ENCODE measurements around the gene EIF4EBP2. TPM values are rescaled to one million over a fixed set of nuclear protein-coding genes. Genes with fewer than 3 reads are reported as not detected.

EIF4EBP2 gene
- total and polyA plus RNA-seq, 2 of the 13 experiments (the other 11 are each of a cell fraction or from before 2014, with no cell fraction given): 16.9 to 22.0 TPM

DNA sequence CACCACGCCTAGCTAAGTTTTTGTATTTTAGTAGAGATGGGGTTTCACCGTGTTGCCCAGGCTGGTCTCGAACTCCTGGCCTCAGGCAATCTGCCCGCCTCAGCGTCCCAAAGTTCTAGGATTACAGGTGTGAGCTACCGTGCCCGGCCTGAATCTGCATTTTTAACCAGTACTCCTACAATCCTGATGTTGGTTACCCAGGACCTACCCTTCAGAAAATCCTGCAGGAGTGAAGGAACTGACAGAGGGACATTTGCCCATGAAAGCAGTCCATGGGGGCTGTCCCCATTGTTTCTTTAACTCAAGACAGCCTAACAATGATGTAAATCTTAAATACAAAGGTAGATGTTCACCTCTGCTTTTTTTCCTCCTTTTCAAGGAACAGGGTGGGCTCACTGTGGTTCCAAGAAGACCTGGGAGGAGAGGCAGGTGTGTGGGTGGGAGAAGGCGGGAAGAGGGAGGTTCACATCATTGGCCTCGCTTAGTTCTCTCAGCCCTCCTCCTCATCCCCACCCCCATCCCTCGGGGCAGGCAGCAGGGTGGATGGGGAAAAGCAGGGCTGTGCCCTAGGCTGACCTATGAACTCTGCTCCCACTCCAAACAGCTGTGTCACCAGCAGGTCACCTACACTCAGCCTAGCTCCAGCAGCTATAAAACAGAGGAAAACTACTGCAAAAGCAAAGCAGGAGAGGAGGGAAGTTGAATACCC lies 35.0 kb upstream of the EIF4EBP2 start (continued):
- TF ChIP-seq RORA (CRISPR knock-in tag; IDR thresholded peaks at IDR 0.05): no peak
- TF ChIP-seq RAD51 (IDR thresholded peaks at IDR 0.05; ENCODE audit: borderline replicate concordance): no peak
- no peak for TF ChIP-seq ZNF557 (CRISPR knock-in tag; IDR thresholded peaks at IDR 0.05)
- no peak for TF ChIP-seq FOXK2 (IDR thresholded peaks at IDR 0.05)
- no peak for TF ChIP-seq MXI1 (IDR thresholded peaks at IDR 0.05; ENCODE audit: borderline replicate concordance, low read depth, low read length)
- no peak for TF ChIP-seq TEAD2 (CRISPR knock-in tag; IDR thresholded peaks at IDR 0.05)
- no peak for TF ChIP-seq ZNF430 (CRISPR knock-in tag; IDR thresholded peaks at IDR 0.05)
- no peak for TF ChIP-seq SP1 (IDR thresholded peaks at IDR 0.05)
- no peak for TF ChIP-seq SP1 (CRISPR knock-in tag; IDR thresholded peaks at IDR 0.05)
- no peak for TF ChIP-seq ATAD3A (CRISPR knock-in tag; IDR thresholded peaks at IDR 0.05)
- peak; percentile 41; the same call in 1 of the 2 replicates for TF ChIP-seq PITX1 (CRISPR knock-in tag; IDR thresholded peaks at IDR 0.05)
- no peak for TF ChIP-seq ZNF17 (CRISPR knock-in tag; IDR thresholded peaks at IDR 0.05)
- TF ChIP-seq ZNF326 (CRISPR knock-in tag; IDR thresholded peaks at IDR 0.05; ENCODE audit: borderline replicate concordance): no peak
- TF ChIP-seq, protein P1, sequence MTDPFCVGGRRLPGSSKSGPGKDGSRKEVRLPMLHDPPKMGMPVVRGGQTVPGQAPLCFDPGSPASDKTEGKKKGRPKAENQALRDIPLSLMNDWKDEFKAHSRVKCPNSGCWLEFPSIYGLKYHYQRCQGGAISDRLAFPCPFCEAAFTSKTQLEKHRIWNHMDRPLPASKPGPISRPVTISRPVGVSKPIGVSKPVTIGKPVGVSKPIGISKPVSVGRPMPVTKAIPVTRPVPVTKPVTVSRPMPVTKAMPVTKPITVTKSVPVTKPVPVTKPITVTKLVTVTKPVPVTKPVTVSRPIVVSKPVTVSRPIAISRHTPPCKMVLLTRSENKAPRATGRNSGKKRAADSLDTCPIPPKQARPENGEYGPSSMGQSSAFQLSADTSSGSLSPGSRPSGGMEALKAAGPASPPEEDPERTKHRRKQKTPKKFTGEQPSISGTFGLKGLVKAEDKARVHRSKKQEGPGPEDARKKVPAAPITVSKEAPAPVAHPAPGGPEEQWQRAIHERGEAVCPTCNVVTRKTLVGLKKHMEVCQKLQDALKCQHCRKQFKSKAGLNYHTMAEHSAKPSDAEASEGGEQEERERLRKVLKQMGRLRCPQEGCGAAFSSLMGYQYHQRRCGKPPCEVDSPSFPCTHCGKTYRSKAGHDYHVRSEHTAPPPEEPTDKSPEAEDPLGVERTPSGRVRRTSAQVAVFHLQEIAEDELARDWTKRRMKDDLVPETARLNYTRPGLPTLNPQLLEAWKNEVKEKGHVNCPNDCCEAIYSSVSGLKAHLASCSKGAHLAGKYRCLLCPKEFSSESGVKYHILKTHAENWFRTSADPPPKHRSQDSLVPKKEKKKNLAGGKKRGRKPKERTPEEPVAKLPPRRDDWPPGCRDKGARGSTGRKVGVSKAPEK (CRISPR knock-in tag; IDR thresholded peaks at IDR 0.05; ENCODE audit: borderline replicate concordance): no peak
- TF ChIP-seq MTF2 (CRISPR knock-in tag; IDR thresholded peaks at IDR 0.05; ENCODE audit: borderline replicate concordance): no peak
- TF ChIP-seq ZNF773 (CRISPR knock-in tag; IDR thresholded peaks at IDR 0.05; ENCODE audit: borderline replicate concordance): no peak
- peak; percentile 77 for TF ChIP-seq POGZ (CRISPR knock-in tag; IDR thresholded peaks at IDR 0.05)
- TF ChIP-seq, protein P2, sequence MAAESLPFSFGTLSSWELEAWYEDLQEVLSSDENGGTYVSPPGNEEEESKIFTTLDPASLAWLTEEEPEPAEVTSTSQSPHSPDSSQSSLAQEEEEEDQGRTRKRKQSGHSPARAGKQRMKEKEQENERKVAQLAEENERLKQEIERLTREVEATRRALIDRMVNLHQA (CRISPR knock-in tag; IDR thresholded peaks at IDR 0.05): no peak
- TF ChIP-seq ZNF317 (CRISPR knock-in tag; IDR thresholded peaks at IDR 0.05): no peak
- TF ChIP-seq, protein P3, sequence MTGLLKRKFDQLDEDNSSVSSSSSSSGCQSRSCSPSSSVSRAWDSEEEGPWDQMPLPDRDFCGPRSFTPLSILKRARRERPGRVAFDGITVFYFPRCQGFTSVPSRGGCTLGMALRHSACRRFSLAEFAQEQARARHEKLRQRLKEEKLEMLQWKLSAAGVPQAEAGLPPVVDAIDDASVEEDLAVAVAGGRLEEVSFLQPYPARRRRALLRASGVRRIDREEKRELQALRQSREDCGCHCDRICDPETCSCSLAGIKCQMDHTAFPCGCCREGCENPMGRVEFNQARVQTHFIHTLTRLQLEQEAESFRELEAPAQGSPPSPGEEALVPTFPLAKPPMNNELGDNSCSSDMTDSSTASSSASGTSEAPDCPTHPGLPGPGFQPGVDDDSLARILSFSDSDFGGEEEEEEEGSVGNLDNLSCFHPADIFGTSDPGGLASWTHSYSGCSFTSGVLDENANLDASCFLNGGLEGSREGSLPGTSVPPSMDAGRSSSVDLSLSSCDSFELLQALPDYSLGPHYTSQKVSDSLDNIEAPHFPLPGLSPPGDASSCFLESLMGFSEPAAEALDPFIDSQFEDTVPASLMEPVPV (CRISPR knock-in tag; IDR thresholded peaks at IDR 0.05): no peak
- no peak for TF ChIP-seq SETDB1 (CRISPR knock-in tag; IDR thresholded peaks at IDR 0.05; ENCODE audit: borderline replicate concordance)
- TF ChIP-seq TSC22D2 (CRISPR knock-in tag; IDR thresholded peaks at IDR 0.05; ENCODE audit: borderline replicate concordance): no peak
- TF ChIP-seq ELF1 (CRISPR knock-in tag; IDR thresholded peaks at IDR 0.05): 0 out of 2 replicates have a peak, but pooled peaks have one; percentile 34
- TF ChIP-seq HNRNPLL (IDR thresholded peaks at IDR 0.05; ENCODE audit: low read depth, low read length, poor library complexity, severe bottlenecking): no peak
- no peak for TF ChIP-seq SUZ12 (IDR thresholded peaks at IDR 0.05; ENCODE audit: low read depth, low read length)
- no peak for TF ChIP-seq TAF1 (CRISPR knock-in tag; IDR thresholded peaks at IDR 0.05)
- TF ChIP-seq ZNF205 (CRISPR knock-in tag; IDR thresholded peaks at IDR 0.05): peak; percentile 55; the same call in 1 of the 2 replicates
- TF ChIP-seq, protein P4, sequence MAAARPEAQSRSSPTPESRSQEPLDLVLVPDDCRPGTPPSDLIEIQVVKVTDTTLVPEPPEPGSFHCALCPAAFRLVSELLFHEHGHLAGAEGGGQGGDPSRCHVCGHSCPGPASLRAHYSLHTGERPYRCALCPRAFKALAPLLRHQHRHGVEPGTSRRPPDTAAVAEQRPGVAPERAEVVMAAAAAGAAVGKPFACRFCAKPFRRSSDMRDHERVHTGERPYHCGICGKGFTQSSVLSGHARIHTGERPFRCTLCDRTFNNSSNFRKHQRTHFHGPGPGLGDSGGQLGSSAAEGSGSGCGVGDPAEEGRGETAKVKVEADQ (CRISPR knock-in tag; IDR thresholded peaks at IDR 0.05; ENCODE audit: borderline replicate concordance): no peak
